Gastrocnemius medialis (tissue), 4 donors: ENCODE data around the gene PCSK6. TPM values are rescaled to one million over a fixed set of nuclear protein-coding genes. Genes with fewer than 3 reads are reported as not detected.

Experiments
- ATAC-seq, 2 donors: fragments of 150-250 bp; one replicate each; pipeline ENCODE4 v1.9.1; 2016
- DNase-seq, 2 donors: peaks; one replicate each; pipeline ENCODE4 v3.0.0-alpha.2; 2019
- H3K27ac ChIP-seq, 4 donors: fragments of 200-600 bp; sonication (generic); 1 replicate in 1 of 4; 2 replicates in 3 of 4; pipeline ENCODE4 v1.5.1; 2016 to 2018; ENCODE audit warnings: mild to moderate bottlenecking in 2 of 4, moderate library complexity in 1 of 4
- H3K27me3 ChIP-seq, 3 donors: fragments of 200-600 bp; sonication (generic) in 2 of 3; 1 replicate in 1 of 3; 2 replicates in 2 of 3; pipeline versions ENCODE4 v1.5.1 to v1.6.0; 2016 to 2019; ENCODE audit warnings: mild to moderate bottlenecking in 1 of 3, moderate library complexity in 1 of 3
- H3K36me3 ChIP-seq, 2 donors: fragments of 200-600 bp; sonication (generic) in 1 of 2; one replicate each; pipeline ENCODE4 v1.5.1; 2017 to 2018
- H3K4me1 ChIP-seq, 2 donors: fragments of 200-600 bp; sonication (generic) in 1 of 2; one replicate each; pipeline ENCODE4 v1.5.1; 2016 to 2017; ENCODE audit warnings: mild to moderate bottlenecking in 2 of 2
- H3K4me3 ChIP-seq, 4 donors: fragments of 200-600 bp; sonication (generic) in 3 of 4; 1 replicate in 1 of 4; 2 replicates in 3 of 4; pipeline ENCODE4 v1.5.1; 2016 to 2019; ENCODE audit warnings: mild to moderate bottlenecking in 2 of 4
- H3K9me3 ChIP-seq, 3 donors: fragments of 200-600 bp; sonication (generic) in 2 of 3; 1 replicate in 1 of 3; 2 replicates in 2 of 3; pipeline ENCODE4 v1.5.1; 2016 to 2019
- CTCF ChIP-seq, 5 experiments: fragments of 450-650 bp in 3 of 5; fragments of 200-600 bp in 2 of 5; sonication (generic) in 2 of 5; IDR thresholded peaks in 4 of 5; conservative IDR thresholded peaks in 1 of 5; 1 replicate in 4 of 5; 2 replicates in 1 of 5; pipeline ENCODE4 v1.5.1; 2016 to 2019; ENCODE audit warnings: antibody characterized with exemption in 5 of 5, mild to moderate bottlenecking in 3 of 5, moderate library complexity in 3 of 5
- POLR2A ChIP-seq, 2 donors: fragments of 450-650 bp; IDR thresholded peaks; one replicate each; pipeline ENCODE4 v1.6.1; 2017; ENCODE audit warnings: antibody characterized with exemption in 2 of 2, mild to moderate bottlenecking in 2 of 2, moderate library complexity in 2 of 2
- in situ Hi-C, 4 donors: fragments of 200-750 bp; cut with MboI; loops; one replicate each; pipeline versions ENCODE4 v1.15.0 to v1.8.0; 2017; ENCODE audit warnings: low sequenced_read_pairs in 4 of 4
- intact Hi-C: fragments of 100-400 bp; cut with DNase I; formaldehyde crosslinking; loops from one replicate; pipeline ENCODE4 v1.15.1; 2023; ENCODE audit warnings: low total_unique reads
- total RNA-seq, 4 donors: library from RNA; depleted of rRNA; stranded (reverse); fragments of >200 nt; gene quantifications; one replicate each; pipeline versions ENCODE4 v1.1.0 to v1.2.3, GENCODE V29; 2016

Gene PCSK6
- total RNA-seq, 4 donors from 2014 or later, result 12.8 to 46.0 (median 23.6) TPM

- intact Hi-C loops (loop anchor here (5.0 kb wide), 1 partner anchor 177 kb away; no protein-coding TSS in a partner anchor), in situ Hi-C loops (no loop called here)
- Histone ChIP-seq H3K27ac (peak overlapping the region in 3 of 4 donors; percentile 18 to 98 (median 97)), H3K4me3 (no peak overlapping the region), H3K4me1 (peaks cover 33 to 53% of the 10 kb centered on the region in 2 donors), H3K27me3 (no peaks in the 10 kb centered on the region), H3K9me3 (no peaks in the 10 kb centered on the region), H3K36me3 (peaks cover 2 to 66% of the 10 kb centered on the region in 2 donors)
- DNase-seq (no peak), ATAC-seq (no peak)
- TF ChIP-seq POLR2A (IDR thresholded peaks at IDR 0.05) (no peak), CTCF (IDR thresholded peaks at IDR 0.05 in 4 of 5, conservative IDR thresholded peaks at IDR 0.05 in 1 of 5) (no peak)
Observed at GRCh38 chr15:101275018-101275417, 214.5 kb downstream of the PCSK6 start.

- H3K36me3 ChIP-seq, result peaks cover 2 to 65% of the 10 kb centered on the region in 2 donors
- TF ChIP-seq CTCF (IDR thresholded peaks at IDR 0.05 in 4 of 5, conservative IDR thresholded peaks at IDR 0.05 in 1 of 5), result no peak
- in situ Hi-C loops (loop anchor here in 3 of 4 donors (25.0 kb wide), 3 partner anchors 361 to 661 kb away; partner anchors contain the start of genes ASB7 (in 2 of the 3), LINS1 (in 2 of the 3) and LRRK1 (in 2 of the 3)), intact Hi-C loops (no loop called here)
- H3K27me3 ChIP-seq, result no peaks in the 10 kb centered on the region
- DNase-seq, result peak in 1 of 2 donors; percentile 52
- no peaks in the 10 kb centered on the region for H3K9me3 ChIP-seq
- H3K4me3 ChIP-seq, result no peak overlapping the region
- peak overlapping the region; percentile 53 to 97 (median 73) for H3K27ac ChIP-seq
- ATAC-seq, result peak; percentile 38 to 43
- H3K4me1 ChIP-seq, result peaks cover 33 to 53% of the 10 kb centered on the region in 2 donors
Observed at GRCh38 chr15:101273534-101273933, 216.0 kb downstream of the PCSK6 start.

GRCh38 chr15:101272584-101272983 is 216.9 kb downstream of the PCSK6 start:
- H3K9me3 ChIP-seq, result no peaks in the 10 kb centered on the region
- H3K36me3 ChIP-seq, result peaks cover 2 to 65% of the 10 kb centered on the region in 2 donors
- DNase-seq (no peak), ATAC-seq (no peak)
- in situ Hi-C loops, result loop anchor here in 3 of 4 donors (25.0 kb wide), 3 partner anchors 360 to 660 kb away; partner anchors contain the start of genes ASB7 (in 2 of the 3), LINS1 (in 2 of the 3) and LRRK1 (in 2 of the 3)
- intact Hi-C loops, result no loop called here
- no peak for TF ChIP-seq POLR2A (IDR thresholded peaks at IDR 0.05)
- TF ChIP-seq CTCF (IDR thresholded peaks at IDR 0.05 in 4 of 5, conservative IDR thresholded peaks at IDR 0.05 in 1 of 5), result no peak
- H3K27me3 ChIP-seq, result no peaks in the 10 kb centered on the region
- H3K4me1 ChIP-seq, result peaks cover 28 to 46% of the 10 kb centered on the region in 2 donors
- no peak overlapping the region for H3K4me3 ChIP-seq
- no peak overlapping the region for H3K27ac ChIP-seq

GRCh38 chr15:101269479-101270223 is 219.9 kb downstream of the PCSK6 start:
- Histone ChIP-seq H3K9me3 (no peaks in the 10 kb centered on the region), H3K27ac (no peak overlapping the region), H3K4me3 (no peak overlapping the region), H3K36me3 (peaks cover 1 to 52% of the 10 kb centered on the region in 2 donors), H3K27me3 (no peaks in the 10 kb centered on the region), H3K4me1 (peaks cover 17 to 43% of the 10 kb centered on the region in 2 donors)
- TF ChIP-seq CTCF (IDR thresholded peaks at IDR 0.05 in 4 of 5, conservative IDR thresholded peaks at IDR 0.05 in 1 of 5) (peak in 2 of 5 experiments; percentile 10 to 16), POLR2A (IDR thresholded peaks at IDR 0.05) (no peak)
- in situ Hi-C loops, result loop anchor here (10.0 to 25.0 kb wide), 4 partner anchors 357 to 657 kb away; partner anchors contain the start of genes ASB7 (in 2 of the 4), LINS1 (in 2 of the 4) and LRRK1 (in 2 of the 4)
- no peak for DNase-seq
- ATAC-seq, result no peak
- intact Hi-C loops, result no loop called here
